ENCODE results near the gene SLC2A13. TPM values are rescaled to one million over a fixed set of nuclear protein-coding genes. Genes with fewer than 3 reads are reported as not detected.
A peak's percentile ranks its signal among the peaks of the same experiment; 100 is the strongest.

The SLC2A13 gene
- total RNA-seq, 1 experiment from 2014 or later, result 1.6 TPM

- H3K4me3 ChIP-seq, result no peak overlapping the region
- no peaks in the 10 kb centered on the region for H3K79me2 ChIP-seq (ENCODE audit: low read depth)
- H2AFZ ChIP-seq, result no peak overlapping the region
- no peaks in the 10 kb centered on the region for H3K27me3 ChIP-seq (ENCODE audit: insufficient read depth, low read depth)
- BruUV-seq (replicated peaks), result no TSS peak
- no peak overlapping the region for H3K27ac ChIP-seq
- no peak for DNase-seq
- TF ChIP-seq CTCF (conservative IDR thresholded peaks at IDR 0.05) (no peak), EZH2 (IDR thresholded peaks at IDR 0.05; ENCODE audit: low read depth) (no peak)
- intact Hi-C loops (cut with micrococcal nuclease; ENCODE audit: unreplicated experiment), result no loop called here
- no peaks in the 10 kb centered on the region for H3K9me2 ChIP-seq (ENCODE audit: insufficient read depth)
- H3K4me2 ChIP-seq, result no peak overlapping the region
- H3K9me3 ChIP-seq (ENCODE audit: insufficient read depth, low read depth), result no peaks in the 10 kb centered on the region
- CTCF ChIA-PET, result no interaction called here
- H3F3A ChIP-seq (ENCODE audit: insufficient read depth, low read depth), result no peaks in the 10 kb centered on the region
- no peaks in the 10 kb centered on the region for H4K20me1 ChIP-seq (ENCODE audit: insufficient read depth)
- H3K36me3 ChIP-seq (ENCODE audit: low read depth), result no peaks in the 10 kb centered on the region
- no peaks in the 10 kb centered on the region for H3K4me1 ChIP-seq (replicated peaks; ENCODE audit: insufficient read depth)
- POLR2A ChIA-PET (ENCODE audit: unreplicated experiment), result no interaction called here
These were observed 302.7 kb downstream of the SLC2A13 start for GRCh38 chr12:39803151-39803550.

- ChIA-PET CTCF (no interaction called here), POLR2A (ENCODE audit: unreplicated experiment) (interaction anchor here (0.7 kb wide), 1 partner anchor 345 kb away, joined by 24 read pairs; no protein-coding TSS in a partner anchor)
- no TSS peak for BruUV-seq (replicated peaks)
- no peaks in the 10 kb centered on the region for H3K27me3 ChIP-seq (ENCODE audit: insufficient read depth, low read depth)
- no peaks in the 10 kb centered on the region for H3K79me2 ChIP-seq (ENCODE audit: low read depth)
- no peak overlapping the region for H2AFZ ChIP-seq
- no peaks in the 10 kb centered on the region for H3K9me2 ChIP-seq (ENCODE audit: insufficient read depth)
- H3K36me3 ChIP-seq (ENCODE audit: low read depth), result no peaks in the 10 kb centered on the region
- no peaks in the 10 kb centered on the region for H3K9me3 ChIP-seq (ENCODE audit: insufficient read depth, low read depth)
- H3K4me1 ChIP-seq (replicated peaks; ENCODE audit: insufficient read depth), result no peaks in the 10 kb centered on the region
- intact Hi-C loops (cut with micrococcal nuclease; ENCODE audit: unreplicated experiment), result no loop called here
- no peak for TF ChIP-seq CTCF (conservative IDR thresholded peaks at IDR 0.05)
- TF ChIP-seq EZH2 (IDR thresholded peaks at IDR 0.05; ENCODE audit: low read depth), result no peak
- H3K4me2 ChIP-seq, result no peak overlapping the region
- no peak overlapping the region for H3K27ac ChIP-seq
- no peak for DNase-seq
- no peaks in the 10 kb centered on the region for H4K20me1 ChIP-seq (ENCODE audit: insufficient read depth)
- H3F3A ChIP-seq (ENCODE audit: insufficient read depth, low read depth), result no peaks in the 10 kb centered on the region
- no peak overlapping the region for H3K4me3 ChIP-seq
These were observed 306.9 kb downstream of the SLC2A13 start for GRCh38 chr12:39798977-39799376.

- Histone ChIP-seq H3K79me2 (ENCODE audit: low read depth) (no peaks in the 10 kb centered on the region), H3K27ac (no peak overlapping the region), H3K4me2 (no peak overlapping the region), H3K36me3 (ENCODE audit: low read depth) (no peaks in the 10 kb centered on the region), H3K4me1 (replicated peaks; ENCODE audit: insufficient read depth) (no peaks in the 10 kb centered on the region), H3K4me3 (no peak overlapping the region), H3K27me3 (ENCODE audit: insufficient read depth, low read depth) (no peaks in the 10 kb centered on the region), H3K9me2 (ENCODE audit: insufficient read depth) (no peaks in the 10 kb centered on the region), H2AFZ (peak overlapping the region; percentile 66; the same call in 1 of the 2 replicates), H3K9me3 (ENCODE audit: insufficient read depth, low read depth) (no peaks in the 10 kb centered on the region), H3F3A (ENCODE audit: insufficient read depth, low read depth) (no peaks in the 10 kb centered on the region), H4K20me1 (ENCODE audit: insufficient read depth) (no peaks in the 10 kb centered on the region)
- no peak for DNase-seq
- ChIA-PET CTCF (no interaction called here), POLR2A (ENCODE audit: unreplicated experiment) (interaction anchor here (0.7 kb wide), 1 partner anchor 345 kb away, joined by 24 read pairs; no protein-coding TSS in a partner anchor)
- TF ChIP-seq CTCF (conservative IDR thresholded peaks at IDR 0.05) (no peak), EZH2 (IDR thresholded peaks at IDR 0.05; ENCODE audit: low read depth) (no peak)
- intact Hi-C loops (cut with micrococcal nuclease; ENCODE audit: unreplicated experiment), result no loop called here
- no TSS peak for BruUV-seq (replicated peaks)
These were observed 307.5 kb downstream of the SLC2A13 start for GRCh38 chr12:39798429-39798828.
